ENCODE data around the gene PI4KB.

Gene PI4KB

DNA sequence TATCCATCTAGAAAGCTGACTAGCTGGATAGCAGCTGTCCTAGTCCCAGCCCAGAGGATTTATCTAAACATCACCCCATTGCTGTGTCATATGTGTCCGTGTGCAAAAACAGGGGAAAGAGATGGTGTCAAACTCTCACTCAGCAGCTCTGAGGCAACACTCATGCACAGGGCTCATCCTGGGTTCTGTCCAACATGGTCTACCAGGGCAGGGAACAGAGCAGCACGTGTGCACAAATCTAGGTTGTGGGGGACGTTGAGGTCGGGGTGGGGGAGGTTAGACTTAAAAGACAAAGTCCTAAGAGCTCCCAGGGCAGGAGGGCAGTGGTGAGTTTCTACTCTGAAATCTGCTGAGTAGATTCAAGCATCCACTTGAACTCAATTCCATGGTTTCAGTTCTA, 16.2 kb downstream of the PI4KB start:
- TF ChIP-seq, protein P1, sequence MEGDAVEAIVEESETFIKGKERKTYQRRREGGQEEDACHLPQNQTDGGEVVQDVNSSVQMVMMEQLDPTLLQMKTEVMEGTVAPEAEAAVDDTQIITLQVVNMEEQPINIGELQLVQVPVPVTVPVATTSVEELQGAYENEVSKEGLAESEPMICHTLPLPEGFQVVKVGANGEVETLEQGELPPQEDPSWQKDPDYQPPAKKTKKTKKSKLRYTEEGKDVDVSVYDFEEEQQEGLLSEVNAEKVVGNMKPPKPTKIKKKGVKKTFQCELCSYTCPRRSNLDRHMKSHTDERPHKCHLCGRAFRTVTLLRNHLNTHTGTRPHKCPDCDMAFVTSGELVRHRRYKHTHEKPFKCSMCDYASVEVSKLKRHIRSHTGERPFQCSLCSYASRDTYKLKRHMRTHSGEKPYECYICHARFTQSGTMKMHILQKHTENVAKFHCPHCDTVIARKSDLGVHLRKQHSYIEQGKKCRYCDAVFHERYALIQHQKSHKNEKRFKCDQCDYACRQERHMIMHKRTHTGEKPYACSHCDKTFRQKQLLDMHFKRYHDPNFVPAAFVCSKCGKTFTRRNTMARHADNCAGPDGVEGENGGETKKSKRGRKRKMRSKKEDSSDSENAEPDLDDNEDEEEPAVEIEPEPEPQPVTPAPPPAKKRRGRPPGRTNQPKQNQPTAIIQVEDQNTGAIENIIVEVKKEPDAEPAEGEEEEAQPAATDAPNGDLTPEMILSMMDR (IDR thresholded peaks at IDR 0.05; ENCODE audit: borderline replicate concordance, insufficient read depth, low read depth, low read length): no peak
- no peak overlapping the region for H3K4me3 ChIP-seq (ENCODE audit: low read depth, low read length)

DNA sequence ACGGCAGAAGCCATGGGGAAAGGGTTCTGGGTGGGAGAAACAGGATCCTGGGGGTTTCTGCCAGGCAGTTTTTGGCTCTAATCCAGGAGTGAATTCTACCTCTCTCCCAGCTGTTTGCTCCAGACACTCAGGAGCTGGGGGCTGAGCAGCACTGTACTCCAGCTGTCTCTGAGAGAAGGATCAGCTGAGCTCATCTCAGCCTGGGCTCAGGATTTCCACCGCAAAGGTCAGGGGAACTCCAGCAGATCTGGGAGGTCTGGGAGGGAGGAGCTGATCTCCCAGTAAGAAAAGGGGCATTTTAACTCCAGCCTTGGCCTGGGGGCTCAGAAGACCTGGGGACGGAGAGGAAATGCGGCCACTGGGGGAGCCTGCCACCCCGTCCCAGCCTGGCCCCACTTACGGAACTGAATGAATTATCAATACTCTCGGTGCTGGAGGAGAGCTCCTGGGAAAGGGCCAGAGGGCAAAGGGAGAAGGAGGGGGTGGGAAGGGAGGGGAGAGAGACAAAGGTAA, 17.3 kb downstream of the PI4KB start:
- TF ChIP-seq, protein P1 (IDR thresholded peaks at IDR 0.05; ENCODE audit: borderline replicate concordance, insufficient read depth, low read depth, low read length): no peak
- H3K4me3 ChIP-seq (ENCODE audit: low read depth, low read length): no peak overlapping the region

DNA sequence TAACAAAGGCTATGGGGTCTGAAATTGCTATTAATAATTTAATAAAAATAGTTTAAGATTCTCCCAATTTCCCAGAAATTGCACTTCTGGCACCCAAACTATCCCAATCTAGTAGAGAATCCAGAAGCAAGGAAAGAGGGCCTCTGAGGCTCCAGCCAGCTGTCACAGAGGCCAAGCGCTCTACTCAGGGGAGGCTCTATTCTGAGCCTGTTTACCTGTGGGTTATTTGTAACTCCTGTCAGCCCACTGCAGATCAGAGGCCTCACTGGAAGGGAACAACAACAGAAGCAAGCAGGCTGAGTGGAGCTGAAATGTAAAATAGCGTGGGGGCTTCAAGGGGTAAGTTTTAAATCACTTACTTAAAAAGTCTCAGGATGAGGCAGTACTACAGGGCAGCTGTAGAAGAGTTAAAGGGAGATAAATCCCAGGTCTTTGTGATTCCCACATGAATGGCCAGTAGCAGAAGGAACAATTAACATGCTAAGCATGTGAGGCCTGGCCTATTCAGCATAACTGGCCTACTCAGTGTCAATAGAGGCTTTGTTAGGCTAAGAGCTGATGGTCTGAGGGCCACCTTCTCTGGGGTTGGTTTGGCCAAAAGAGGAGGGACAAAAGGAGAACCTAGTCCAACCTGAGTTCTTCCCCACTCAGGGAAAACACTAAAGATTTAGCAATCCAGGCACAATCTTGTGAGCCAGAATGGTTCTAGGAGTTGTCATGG, 32.3 kb downstream of the PI4KB start:
- no peak overlapping the region for H3K4me3 ChIP-seq (ENCODE audit: low read depth, low read length)
- TF ChIP-seq, protein P1 (IDR thresholded peaks at IDR 0.05; ENCODE audit: borderline replicate concordance, insufficient read depth, low read depth, low read length): no peak

DNA sequence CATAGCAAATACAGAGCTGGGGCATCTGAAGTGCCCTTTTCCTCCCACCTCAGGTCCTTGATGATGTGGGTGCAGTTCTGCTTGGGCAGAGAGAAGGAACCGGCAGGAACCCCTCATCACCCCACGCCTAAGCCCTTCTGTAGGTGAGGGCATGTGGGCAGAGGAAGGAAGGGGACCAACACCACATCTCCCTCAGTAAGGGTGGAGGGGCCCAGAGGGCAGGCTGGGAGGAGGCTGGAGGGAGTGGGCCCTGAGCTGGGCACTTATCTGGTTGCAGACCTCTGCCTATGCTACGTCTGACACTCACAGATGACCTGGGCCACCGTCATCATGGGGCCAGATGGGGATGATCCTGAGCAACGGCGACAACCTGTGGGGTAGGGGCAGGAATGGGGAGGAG, 34.1 kb downstream of the PI4KB start:
- H3K4me3 ChIP-seq (ENCODE audit: low read depth, low read length): no peak overlapping the region
- TF ChIP-seq, protein P1 (IDR thresholded peaks at IDR 0.05; ENCODE audit: borderline replicate concordance, insufficient read depth, low read depth, low read length): no peak

DNA sequence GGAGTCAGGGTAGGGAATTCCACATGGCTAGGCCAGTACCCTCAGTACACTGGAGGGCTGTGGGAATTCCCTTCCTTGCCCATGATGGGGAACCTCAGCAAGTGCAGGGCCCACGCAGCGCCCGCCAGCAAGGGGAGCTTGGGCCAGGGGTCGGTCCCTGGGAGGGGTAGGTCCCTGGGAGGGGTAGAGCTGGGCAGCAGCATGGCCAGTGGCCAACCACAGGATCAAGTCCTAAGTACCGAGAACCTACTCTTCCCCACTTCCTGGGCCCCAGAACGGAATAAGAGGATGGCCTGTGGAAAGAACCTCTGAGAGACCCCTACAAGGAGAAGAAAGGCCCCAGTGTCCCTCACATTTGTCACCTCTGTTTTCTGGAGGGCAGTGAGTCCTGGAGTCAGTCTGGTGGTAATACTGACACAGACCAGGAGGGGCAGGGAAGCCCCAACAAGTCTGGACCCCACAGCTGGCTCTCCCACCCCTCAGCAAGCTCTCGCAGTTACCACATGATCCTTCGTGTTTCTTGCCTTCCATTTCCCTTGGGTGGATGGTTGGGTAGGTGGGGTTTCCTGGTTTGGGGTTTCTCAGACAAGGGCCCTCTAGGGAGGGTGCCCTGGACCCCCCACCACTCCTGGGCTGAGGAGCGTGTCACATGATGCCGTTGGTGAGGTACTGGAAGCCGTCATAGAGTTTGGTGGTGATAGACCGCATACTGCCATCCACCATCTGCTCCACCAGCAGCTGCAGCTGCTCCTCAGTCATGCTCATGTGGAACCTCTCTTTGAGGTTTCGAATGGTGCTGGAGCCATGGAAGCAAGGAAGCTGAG, 34.8 kb downstream of the PI4KB start:
- no peak overlapping the region for H3K4me3 ChIP-seq (ENCODE audit: low read depth, low read length)
- TF ChIP-seq, protein P1 (IDR thresholded peaks at IDR 0.05; ENCODE audit: borderline replicate concordance, insufficient read depth, low read depth, low read length): 0 out of 2 replicates have a peak, but pooled peaks have one; percentile 4

DNA sequence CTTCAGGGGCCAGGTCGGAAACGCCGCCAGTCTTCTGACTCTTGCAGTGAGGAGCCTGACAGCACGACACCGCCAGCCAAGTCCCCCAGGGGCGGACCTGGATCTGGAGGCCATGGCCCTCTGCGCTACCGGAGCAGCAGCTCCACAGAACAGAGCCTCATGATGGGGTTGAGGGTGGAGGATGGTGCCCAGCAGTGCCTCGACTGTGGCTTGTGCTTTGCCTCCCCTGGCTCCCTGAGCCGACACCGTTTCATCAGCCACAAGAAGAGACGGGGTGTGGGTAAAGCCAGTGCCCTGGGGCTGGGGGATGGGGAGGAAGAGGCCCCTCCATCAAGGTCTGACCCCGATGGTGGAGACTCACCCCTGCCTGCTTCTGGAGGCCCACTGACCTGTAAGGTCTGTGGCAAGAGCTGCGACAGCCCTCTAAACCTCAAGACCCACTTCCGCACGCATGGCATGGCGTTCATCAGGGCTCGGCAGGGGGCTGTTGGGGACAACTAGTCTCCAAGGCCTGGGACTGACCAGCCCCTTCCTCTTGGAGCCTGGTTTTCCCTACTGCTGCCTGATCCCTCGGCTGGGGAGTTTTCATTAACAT, 36.4 kb downstream of the PI4KB start:
- TF ChIP-seq, protein P1 (IDR thresholded peaks at IDR 0.05; ENCODE audit: borderline replicate concordance, insufficient read depth, low read depth, low read length): no peak
- no peak overlapping the region for H3K4me3 ChIP-seq (ENCODE audit: low read depth, low read length)

All from GM12875 (cell line).